ENCODE data around the gene SH3PXD2B.
"Not testable (repeated sequence)": the region's sequence is repeated elsewhere in the genome, so short reads cannot be mapped to it uniquely, and the experiment has no call there.

The SH3PXD2B gene

DNA sequence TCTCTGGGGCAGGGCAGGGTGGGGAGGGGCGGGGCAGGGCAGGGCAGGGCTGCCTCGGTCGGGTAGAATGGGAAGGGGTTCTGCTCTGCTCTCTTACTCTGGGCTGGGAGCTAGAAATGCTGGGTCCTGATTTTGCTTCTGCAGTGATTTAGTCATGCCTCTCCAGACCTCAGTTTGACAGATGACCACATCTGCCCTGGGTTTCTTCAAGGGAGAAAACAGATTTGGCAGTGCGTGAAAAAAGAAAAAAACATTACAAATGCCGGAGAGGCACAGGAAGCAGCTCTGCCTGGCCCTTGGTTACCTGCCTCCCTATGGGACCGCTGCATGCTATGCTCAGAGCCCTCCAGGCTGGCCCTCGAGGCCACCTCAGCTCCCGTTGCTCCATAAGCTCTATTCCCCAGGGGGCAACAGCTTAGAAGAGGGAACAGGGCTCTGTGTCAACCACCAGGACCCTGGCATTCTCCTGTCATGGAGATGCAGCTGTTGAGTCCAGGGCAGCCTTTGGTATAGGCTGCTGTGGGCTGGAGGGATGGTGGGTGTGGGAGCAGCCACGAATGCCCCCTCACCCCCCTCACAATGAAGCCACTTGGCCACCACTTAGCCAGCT lies 117.5 kb downstream of the SH3PXD2B start:
- DNase-seq (ENCODE audit: low spot score), result no peak

DNA sequence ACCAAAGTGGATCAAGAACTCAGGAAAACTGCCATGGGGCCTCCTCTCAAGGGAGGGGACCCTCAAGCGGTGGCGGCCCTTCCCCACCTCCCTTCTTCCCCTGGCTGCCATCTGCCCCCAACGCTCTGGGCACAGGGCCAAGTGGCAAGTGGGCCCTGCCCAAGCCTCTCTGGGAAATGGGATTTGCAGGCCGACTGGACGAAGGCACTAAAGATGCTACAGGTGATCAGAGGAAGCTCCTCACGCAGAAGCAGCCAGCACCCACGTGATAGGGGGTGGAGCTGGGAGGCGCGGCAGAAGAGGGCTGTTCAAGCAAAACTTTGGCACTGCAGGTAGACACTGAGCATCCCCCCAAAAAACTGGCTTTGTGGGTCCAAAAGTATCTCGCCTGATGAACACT lies 118.1 kb downstream of the SH3PXD2B start:
- no peak for DNase-seq (ENCODE audit: low spot score)

- DNase-seq (ENCODE audit: low spot score), result no peak
Observed at GRCh38 chr5:172335721-172336120, 118.6 kb downstream of the SH3PXD2B start.

GRCh38 chr5:172334641-172335040 lies 119.7 kb downstream of the SH3PXD2B start:
- no peak for DNase-seq (ENCODE audit: low spot score)

- DNase-seq (ENCODE audit: low spot score), result no peak
Observed at GRCh38 chr5:172334196-172334595, 120.1 kb downstream of the SH3PXD2B start.

- DNase-seq (ENCODE audit: low spot score), result not testable (repeated sequence)
Observed at GRCh38 chr5:172326901-172327300, 127.4 kb downstream of the SH3PXD2B start.

DNA sequence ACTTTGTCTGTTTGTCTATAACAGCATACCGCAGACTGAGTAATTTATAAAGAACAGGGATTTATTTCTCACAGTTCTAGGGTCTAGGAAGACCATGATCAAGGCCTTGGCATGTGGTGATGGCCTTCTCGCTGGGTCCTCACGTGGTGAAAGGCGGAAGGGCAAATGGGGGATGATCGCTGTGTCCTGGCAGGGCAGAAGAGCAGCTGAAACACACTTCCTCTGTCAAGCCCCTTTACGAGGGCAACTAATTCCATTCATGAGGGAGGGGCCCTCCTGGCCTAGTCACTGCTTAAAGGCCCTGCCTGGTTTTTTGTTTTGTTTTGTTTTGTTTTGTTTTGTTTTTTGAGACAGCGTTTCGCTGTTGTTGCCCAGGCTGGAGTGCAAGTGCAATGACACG lies 128.9 kb downstream of the SH3PXD2B start:
- no peak for DNase-seq (ENCODE audit: low spot score)

- DNase-seq (ENCODE audit: low spot score), result no peak
Observed at GRCh38 chr5:172322028-172322965, 132.0 kb downstream of the SH3PXD2B start.

DNA sequence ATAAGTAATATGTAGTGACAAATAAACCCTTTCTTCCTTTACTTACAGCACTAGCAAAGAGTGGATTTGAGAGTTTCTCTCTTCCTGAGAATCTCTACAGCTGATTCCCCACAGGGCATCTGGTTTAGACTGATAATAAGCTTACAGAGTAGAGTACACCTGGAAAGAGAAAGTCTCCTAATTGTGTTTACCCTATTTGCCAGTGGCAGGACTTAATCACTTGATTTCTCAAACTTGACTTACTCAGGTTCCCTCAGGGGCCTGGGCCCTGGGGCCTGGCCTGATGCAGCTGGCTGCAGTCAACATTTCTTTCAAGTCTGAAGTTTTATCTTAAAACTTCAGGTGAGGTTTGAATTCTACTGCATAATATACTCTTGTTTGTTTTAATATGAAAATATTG lies 132.7 kb downstream of the SH3PXD2B start:
- DNase-seq (ENCODE audit: low spot score), result no peak

DNA sequence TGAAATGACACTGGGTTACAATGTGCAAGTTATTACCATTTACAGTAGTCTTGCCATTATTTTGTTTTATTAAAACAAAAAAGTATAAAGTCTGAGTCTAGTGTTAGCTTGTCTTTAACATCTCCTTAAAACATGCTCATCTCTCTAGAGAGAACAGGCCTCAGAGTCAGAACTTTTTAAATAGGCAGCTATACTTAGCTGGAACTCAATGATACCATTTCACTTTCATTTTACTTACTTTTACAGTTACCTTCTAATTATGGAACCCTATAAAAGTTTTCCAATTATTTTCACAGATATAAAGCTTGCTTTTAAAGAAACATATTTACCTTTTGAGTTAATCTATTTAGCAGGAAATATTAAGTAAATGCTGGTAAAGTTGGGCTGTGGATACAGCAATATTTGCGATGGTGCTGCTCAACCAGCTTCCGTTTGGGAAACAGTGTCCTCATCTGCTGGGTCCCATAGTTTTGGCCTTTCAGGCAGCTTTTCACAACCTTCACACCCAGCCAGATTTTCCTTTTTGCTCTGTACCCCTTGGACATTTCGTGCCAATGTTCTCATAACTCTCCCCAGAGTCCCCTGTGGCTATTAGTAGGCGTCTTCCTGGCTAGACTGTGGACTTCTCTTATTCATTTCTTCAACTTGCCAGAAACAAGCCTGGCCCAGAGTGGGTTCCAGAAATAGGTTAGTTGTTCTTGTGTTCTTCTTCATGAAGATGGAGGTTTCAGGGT lies 134.4 kb downstream of the SH3PXD2B start:
- DNase-seq (ENCODE audit: low spot score), result no peak

GRCh38 chr5:172315587-172316493 lies 138.5 kb downstream of the SH3PXD2B start:
- no peak for DNase-seq (ENCODE audit: low spot score)

- no peak for DNase-seq (ENCODE audit: low spot score)
Observed at GRCh38 chr5:172313915-172314314, 140.4 kb downstream of the SH3PXD2B start.

- DNase-seq (ENCODE audit: low spot score), result no peak
Observed at GRCh38 chr5:172312286-172312685, 142.0 kb downstream of the SH3PXD2B start.

DNA sequence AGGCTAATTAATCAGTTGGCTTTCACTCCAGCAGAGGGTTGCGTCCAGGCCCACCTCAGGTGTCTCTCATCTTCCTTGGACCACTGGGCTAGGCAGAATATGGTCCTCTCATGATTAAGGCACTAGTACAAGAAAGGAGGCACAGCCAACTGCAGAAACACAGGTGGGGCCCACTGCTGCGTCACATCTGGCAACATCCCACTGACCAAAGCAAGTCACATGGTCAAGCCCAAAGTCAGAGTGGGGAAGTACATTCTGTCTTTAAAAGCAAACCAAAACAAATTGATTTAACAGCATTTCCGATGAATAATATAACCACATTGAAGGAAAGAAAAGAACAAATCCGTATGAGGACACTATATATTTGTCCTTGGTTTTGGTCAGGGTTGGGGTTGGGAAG lies 142.7 kb downstream of the SH3PXD2B start:
- DNase-seq (ENCODE audit: low spot score), result no peak

DNA sequence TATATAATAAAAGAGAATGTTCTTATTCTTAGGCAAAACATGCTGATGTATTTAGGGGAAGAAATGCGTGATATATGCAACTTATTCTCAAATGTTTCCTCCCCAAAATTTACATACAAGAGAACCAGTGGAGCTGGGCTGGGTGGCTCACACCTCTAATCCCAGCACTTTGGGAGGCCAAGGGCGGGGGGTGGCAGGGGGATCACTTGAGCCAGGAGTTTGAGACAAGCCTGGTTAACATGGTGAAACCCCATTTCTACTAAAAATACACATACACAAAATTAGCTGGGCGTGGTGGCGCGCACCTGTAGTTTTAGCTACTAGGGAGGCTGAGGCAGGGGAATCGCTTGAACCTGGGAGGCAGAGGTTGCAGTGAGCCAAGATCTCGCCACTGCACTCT lies 143.3 kb downstream of the SH3PXD2B start:
- no peak for DNase-seq (ENCODE audit: low spot score)

DNA sequence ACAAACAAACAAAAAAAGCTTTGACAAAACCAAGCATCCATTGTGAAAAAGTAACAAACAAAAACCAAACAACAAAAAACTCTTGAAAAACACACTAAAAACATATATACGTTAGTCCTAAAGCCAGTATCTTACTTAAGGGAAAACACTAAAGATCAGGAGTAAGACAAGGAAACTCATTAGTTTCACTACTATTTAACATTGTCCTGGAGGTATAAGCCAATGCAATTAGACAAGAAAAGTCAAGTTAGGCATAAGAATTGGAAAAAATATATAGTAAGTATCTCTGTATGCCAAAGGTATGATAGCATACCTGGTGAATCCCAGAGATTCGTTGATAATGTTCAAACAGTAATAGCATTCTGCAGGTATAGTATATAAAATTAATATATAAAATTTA lies 148.9 kb downstream of the SH3PXD2B start:
- no peak for DNase-seq (ENCODE audit: low spot score)

DNA sequence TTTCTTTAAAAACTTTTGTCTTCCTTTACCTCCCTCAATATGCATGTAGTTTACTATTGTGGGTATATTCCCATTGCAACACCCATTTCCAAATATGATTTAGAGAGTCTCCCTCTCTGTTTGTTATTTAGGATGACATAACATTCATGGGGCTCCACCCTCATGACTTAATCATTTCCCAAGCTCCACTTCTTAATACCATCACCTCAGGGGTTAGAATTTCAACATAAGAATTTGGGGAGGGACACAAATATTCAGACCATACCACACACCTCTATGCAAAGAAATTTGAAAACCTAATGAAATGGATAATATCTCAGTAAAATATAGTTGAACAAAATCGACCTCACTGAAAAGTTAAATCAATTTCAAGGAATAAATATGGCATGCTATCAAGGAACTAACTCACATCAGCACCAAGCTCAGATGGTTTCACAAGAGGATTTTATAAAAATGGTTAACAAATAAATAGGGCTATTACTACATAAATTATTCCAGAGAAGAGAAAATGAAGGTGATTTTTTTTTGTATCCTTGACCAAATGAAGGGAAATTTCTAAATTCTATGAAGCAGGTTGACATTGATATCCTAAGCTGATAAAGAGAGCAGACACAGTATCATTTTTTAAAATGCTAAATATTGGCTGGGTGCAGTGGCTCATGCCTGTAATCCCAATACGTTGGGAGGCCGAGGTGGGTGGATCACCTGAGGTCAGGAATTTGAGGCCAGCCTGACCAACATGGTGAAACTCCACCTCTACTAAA lies 150.6 kb downstream of the SH3PXD2B start:
- DNase-seq (ENCODE audit: low spot score), result no peak

GRCh38 chr5:172303162-172303561 lies 151.2 kb downstream of the SH3PXD2B start:
- DNase-seq (ENCODE audit: low spot score), result no peak

GRCh38 chr5:172302047-172302710 lies 152.1 kb downstream of the SH3PXD2B start:
- DNase-seq (ENCODE audit: low spot score), result no peak

GRCh38 chr5:172299916-172300439 lies 154.3 kb downstream of the SH3PXD2B start:
- DNase-seq (ENCODE audit: low spot score), result no peak
